IMR-90 (cell line): ENCODE data around the gene AMDHD2. TPM values are rescaled to one million over a fixed set of nuclear protein-coding genes. Genes with fewer than 3 reads are reported as not detected.
"Not testable (repeated sequence)": the region's sequence is repeated elsewhere in the genome, so short reads cannot be mapped to it uniquely, and the experiment has no call there.

Experiments
- ATAC-seq: fragments of 200-7000 bp; cut with Tn5 transposase; 2 replicates; pipeline ENCODE4 v1.9.1; 2020; ENCODE audit warnings: low read depth, mild to moderate bottlenecking, moderate library complexity
- BruUV-seq: library from RNA; stranded (reverse); fragments of 400-500 nt; replicated peaks from 2 replicates; lab custom pipeline; 2021; lab: Mats Ljungman, UMichigan
- CTCF ChIA-PET: fragments of 300-600 bp; formaldehyde crosslinking; extraction: SDS; loops from one replicate; lab custom pipeline; 2021; ENCODE audit warnings: antibody characterized with exemption; lab: Yijun Ruan, JAX
- POLR2A ChIA-PET: fragments of 300-600 bp; sonication (Branson Sonifier 250); formaldehyde crosslinking; loops from one replicate; lab custom pipeline; 2022; ENCODE audit warnings: antibody characterized with exemption; ENCODE audit not compliant: unreplicated experiment; lab: Charles Lee
- DNase-seq: peaks from one replicate; pipeline ENCODE4 v3.0.0; 2013
- H2AFZ ChIP-seq: replicated peaks from 2 replicates; pipeline ENCODE3; 2013; ENCODE audit warnings: low read length, mild to moderate bottlenecking; ENCODE audit not compliant: poor library complexity
- H2AK5ac ChIP-seq: 2 replicates; pipeline ENCODE4 v1.6.1; 2013; ENCODE audit warnings: low read depth, low read length, inconsistent platforms
- H2AK9ac ChIP-seq: replicated peaks from 2 replicates; pipeline ENCODE3; 2013; ENCODE audit warnings: mild to moderate bottlenecking, low read depth, low read length, moderate library complexity; ENCODE audit not compliant: poor library complexity
- H2BK120ac ChIP-seq: 2 replicates; pipeline ENCODE4 v1.6.1; 2013; ENCODE audit warnings: low read depth, low read length, inconsistent platforms
- H2BK15ac ChIP-seq: 3 replicates; pipeline ENCODE4 v1.6.1; 2013; ENCODE audit warnings: low read depth, low read length, inconsistent platforms
- H2BK20ac ChIP-seq: 2 replicates; pipeline ENCODE4 v1.6.1; 2013; ENCODE audit warnings: low read depth, mild to moderate bottlenecking, inconsistent platforms, low read length, moderate library complexity
- H2BK5ac ChIP-seq: 2 replicates; pipeline ENCODE4 v1.6.1; 2013; ENCODE audit warnings: mild to moderate bottlenecking, low read depth, low read length, inconsistent platforms; ENCODE audit not compliant: poor library complexity, severe bottlenecking
- H3K14ac ChIP-seq: replicated peaks from 2 replicates; pipeline ENCODE4 v1.6.1; 2013; ENCODE audit warnings: low read depth, low read length, inconsistent platforms
- H3K18ac ChIP-seq: 2 replicates; pipeline ENCODE4 v1.6.1; 2013; ENCODE audit warnings: low read depth, low read length, control low read depth
- H3K23ac ChIP-seq: 2 replicates; pipeline ENCODE4 v1.6.1; 2013; ENCODE audit warnings: low read depth, low read length, inconsistent platforms
- H3K27ac ChIP-seq: 2 replicates; pipeline ENCODE4 v1.5.1; 2013; ENCODE audit warnings: mild to moderate bottlenecking, control low read depth, low read length; ENCODE audit not compliant: insufficient read depth
- H3K27me3 ChIP-seq: 2 replicates; pipeline ENCODE4 v1.6.1; 2013; ENCODE audit warnings: low read length; ENCODE audit not compliant: control insufficient read depth, insufficient read depth
- H3K36me3 ChIP-seq: 2 replicates; pipeline ENCODE4 v1.6.1; 2013; ENCODE audit warnings: low read length, mixed read lengths; ENCODE audit not compliant: control insufficient read depth, insufficient read depth
- H3K4ac ChIP-seq: 2 replicates; pipeline ENCODE4 v1.6.1; 2013; ENCODE audit warnings: low read depth, low read length, inconsistent platforms
- H3K4me1 ChIP-seq: 2 replicates; pipeline ENCODE4 v1.6.1; 2013; ENCODE audit warnings: low read length, mixed read lengths; ENCODE audit not compliant: control insufficient read depth, insufficient read depth
- H3K4me2 ChIP-seq: 2 replicates; pipeline ENCODE4 v1.6.1; 2013; ENCODE audit warnings: low read depth, mild to moderate bottlenecking, control low read depth, low read length, moderate library complexity
- H3K4me3 ChIP-seq: 2 replicates; pipeline ENCODE4 v1.5.1; 2013; ENCODE audit warnings: low read depth, mild to moderate bottlenecking, control low read depth, low read length, moderate library complexity; ENCODE audit not compliant: insufficient read depth
- H3K56ac ChIP-seq: 2 replicates; pipeline ENCODE4 v1.6.1; 2013; ENCODE audit warnings: low read length, inconsistent platforms; ENCODE audit not compliant: insufficient read depth; ENCODE audit errors: extremely low read depth
- H3K79me1 ChIP-seq, 2 experiments: 2 replicates each; pipeline ENCODE4 v1.6.1; 2013; ENCODE audit warnings: low read length in 2 of 2, inconsistent platforms in 1 of 2, low read depth in 1 of 2
- H3K9ac ChIP-seq: 2 replicates; pipeline ENCODE4 v1.6.1; 2013; ENCODE audit warnings: low read depth, low read length, control low read depth
- H3K9me1 ChIP-seq: 2 replicates; pipeline ENCODE4 v1.6.1; 2013; ENCODE audit warnings: low read length, inconsistent platforms; ENCODE audit not compliant: insufficient read depth
- H3K9me3 ChIP-seq: 2 replicates; pipeline ENCODE4 v1.6.1; 2013; ENCODE audit warnings: low read length; ENCODE audit not compliant: control insufficient read depth, insufficient read depth
- H4K20me1 ChIP-seq: 2 replicates; pipeline ENCODE4 v1.6.1; 2013; ENCODE audit warnings: low read length, inconsistent platforms; ENCODE audit not compliant: insufficient read depth
- H4K5ac ChIP-seq: 2 replicates; pipeline ENCODE4 v1.6.1; 2013; ENCODE audit warnings: mild to moderate bottlenecking, low read depth, low read length, control low read depth
- H4K8ac ChIP-seq, 2 experiments: 2 replicates each; pipeline ENCODE4 v1.6.1; 2013; ENCODE audit warnings: low read depth in 2 of 2, low read length in 2 of 2, control low read depth in 1 of 2, inconsistent platforms in 1 of 2
- H4K91ac ChIP-seq: 2 replicates; pipeline ENCODE4 v1.6.1; 2013; ENCODE audit warnings: low read depth, low read length, inconsistent platforms; ENCODE audit not compliant: insufficient read depth
- WGBS, 2 experiments: methylation state at CpG; one replicate each; pipeline versions ENCODE4 v1.1.5 to v1.1.7; 2013; ENCODE audit warnings: missing lambda C conversion rate in 2 of 2; ENCODE audit not compliant: insufficient read length in 1 of 2; ENCODE audit errors: extremely low coverage in 2 of 2; 5-methylcytosine and 5-hydroxymethylcytosine counted together
- dilution Hi-C: fragments of 300-500 bp; cut with HindIII; formaldehyde crosslinking; loops from one replicate; pipeline ENCODE4 v1.14.3; 2018; ENCODE audit warnings: low sequenced_read_pairs; ENCODE audit not compliant: unreplicated experiment
- in situ Hi-C: fragments of 300-500 bp; cut with MboI; formaldehyde crosslinking; loops from 3 replicates; pipeline ENCODE4 v1.14.3; 2019; ENCODE audit warnings: low sequenced_read_pairs, inconsistent platforms, mixed read lengths
- intact Hi-C: fragments of 100-400 bp; cut with micrococcal nuclease; formaldehyde crosslinking; loops from 2 replicates; pipeline ENCODE4 v1.10.0; 2022
- polyA plus RNA-seq, 3 experiments: library from polyadenylated mRNA; depleted of rRNA; stranded (reverse); fragments of >200 nt; gene quantifications; 2 replicates each; pipeline ENCODE4 v1.2.3, GENCODE V29; 2012; ENCODE audit warnings: low replicate concordance in 1 of 3
- total RNA-seq: library from RNA; depleted of rRNA; stranded (reverse); fragments of >200 nt; gene quantifications from 2 replicates; pipeline ENCODE4 v1.2.3, GENCODE V29; 2012

The AMDHD2 gene
- total and polyA plus RNA-seq, 2 of the 4 experiments (the other 2 are of a cell fraction): 10.6 to 30.3 TPM

DNA sequence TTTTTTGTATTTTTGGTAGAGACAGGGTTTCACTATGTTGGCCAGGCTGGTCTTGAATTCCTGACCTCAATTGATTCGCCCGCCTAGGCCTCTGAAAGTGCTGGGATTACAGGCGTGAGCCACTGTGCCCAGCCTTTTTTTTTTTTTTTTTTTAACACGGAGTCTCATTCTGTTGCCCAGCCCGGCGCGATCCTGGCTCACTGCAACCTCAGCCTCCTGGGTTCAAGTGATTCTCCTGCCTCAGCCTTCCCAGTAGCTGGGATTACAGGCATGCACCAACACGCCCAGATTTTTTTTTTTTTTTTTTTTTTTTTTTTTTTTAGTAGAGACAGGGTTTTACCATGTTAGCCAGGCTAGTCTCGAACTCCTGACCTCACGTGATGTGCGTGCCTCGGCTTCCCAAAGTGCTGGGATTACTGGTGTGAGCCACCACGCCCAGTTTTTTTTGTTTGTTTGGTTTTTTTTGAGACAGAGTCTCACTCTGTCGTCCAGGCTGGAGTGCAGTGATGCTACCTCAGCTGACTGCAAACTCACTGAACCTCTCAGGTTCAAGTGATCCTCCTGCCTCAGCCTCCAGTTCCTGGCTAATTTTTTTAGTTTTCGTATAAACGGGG, 13.1 kb downstream of the AMDHD2 start:
- peak overlapping the region; percentile 36; the same call in 1 of the 3 replicates for H2BK15ac ChIP-seq
- peak overlapping the region; percentile 96; the same call in 1 of the 2 replicates for H3K4me2 ChIP-seq
- in situ Hi-C loops, BruUV-seq, POLR2A ChIA-PET, H3K9me3 ChIP-seq, H3K56ac ChIP-seq, H3K23ac ChIP-seq, CTCF ChIA-PET, H4K20me1 ChIP-seq, dilution Hi-C loops, H3K4me3 ChIP-seq, DNase-seq, intact Hi-C loops, ATAC-seq, H3K27me3 ChIP-seq, H2AFZ ChIP-seq: not testable (repeated sequence)
- peak overlapping the region; percentile 66 for H2BK20ac ChIP-seq
- H3K9ac ChIP-seq: 0 out of 2 replicates have a peak overlapping the region, but pooled peaks have one; percentile 84
- H3K4ac ChIP-seq: peak overlapping the region; percentile 90
- H3K27ac ChIP-seq: peak overlapping the region; percentile 75
- peak overlapping the region; percentile 80 for H2BK120ac ChIP-seq
- peak overlapping the region; percentile 36; the same call in 1 of the 2 replicates for H3K18ac ChIP-seq
- H3K4me1 ChIP-seq: peaks cover 18% of the 10 kb centered on the region
- H3K9me1 ChIP-seq: peaks cover 12% of the 10 kb centered on the region; the same call in 1 of the 2 replicates
- H2AK5ac ChIP-seq: peak overlapping the region; percentile 67; the same call in 1 of the 2 replicates
- H3K79me1 ChIP-seq: peaks cover 0 to 22% of the 10 kb centered on the region in 2 experiments; a peak in 1 of 4 replicates
- 90% methylated on average over 3 of the region's 16 CpGs; no CpG with 5 or more reads in 1 of the 2 experiments for WGBS, 2 experiments
- peak overlapping the region; percentile 59 to 83; a peak in 3 of 4 replicates for H4K8ac ChIP-seq
- H4K91ac ChIP-seq: peak overlapping the region; percentile 76
- peak overlapping the region; percentile 87 for H2AK9ac ChIP-seq
- H3K36me3 ChIP-seq: peaks cover 18% of the 10 kb centered on the region; the same call in 1 of the 2 replicates
- peak overlapping the region; percentile 44 for H2BK5ac ChIP-seq
- H3K14ac ChIP-seq: 0 out of 2 replicates have a peak overlapping the region, but pooled peaks have one; percentile 81
- peak overlapping the region; percentile 85 for H4K5ac ChIP-seq
